PFSK-1 (cell line): ENCODE results near the gene KRTAP10-12.

Experiments
- FOXP2 ChIP-seq: optimal IDR thresholded peaks from 2 replicates; pipeline ENCODE3; 2011; ENCODE audit warnings: borderline replicate concordance, control low read depth, inconsistent platforms; ENCODE audit not compliant: insufficient read depth; ENCODE audit errors: extremely low read length, extremely low read depth
- POLR2AphosphoS5 ChIP-seq: IDR thresholded peaks from 2 replicates; pipeline ENCODE4 v1.6.1; 2012; ENCODE audit warnings: low read depth, mild to moderate bottlenecking, control low read depth, low read length, moderate library complexity
- TAF1 ChIP-seq: IDR thresholded peaks from 2 replicates; pipeline ENCODE4 v1.6.1; 2012; ENCODE audit warnings: low read length, control low read depth, borderline replicate concordance; ENCODE audit not compliant: insufficient read depth
- TF ChIP-seq, protein P1 (sequence below), 2 experiments: IDR thresholded peaks; 2 replicates each; pipeline versions ENCODE4 v1.6.1 to v1.8.0; 2011 to 2012; ENCODE audit warnings: low read depth in 2 of 2, low read length in 2 of 2, control low read depth in 1 of 2, inconsistent platforms in 1 of 2, mild to moderate bottlenecking in 1 of 2, moderate library complexity in 1 of 2; ENCODE audit not compliant: insufficient read depth in 1 of 2

DNA sequence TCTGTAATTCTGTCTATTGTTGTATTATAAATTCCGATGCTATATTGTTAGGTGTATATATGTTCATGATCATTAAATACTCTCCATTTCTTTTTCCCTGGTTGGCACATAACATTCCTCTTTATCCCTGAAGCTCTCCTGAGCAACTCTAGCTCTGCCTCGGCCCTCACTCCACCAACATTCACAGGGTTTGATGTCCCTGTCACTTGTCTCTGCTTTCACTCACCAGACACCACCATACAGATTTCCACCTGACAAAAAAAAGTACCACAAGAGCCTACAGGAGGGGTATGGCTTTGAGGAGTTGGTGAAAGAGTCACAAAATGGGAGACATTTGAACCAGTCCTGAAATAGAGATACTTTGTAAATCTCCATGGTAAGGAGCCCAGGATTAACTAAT, 23.2 kb downstream of the KRTAP10-12 start:
- no peak for TF ChIP-seq POLR2AphosphoS5
- TF ChIP-seq FOXP2, result no peak
- TF ChIP-seq TAF1, result no peak
- TF ChIP-seq, protein P1, sequence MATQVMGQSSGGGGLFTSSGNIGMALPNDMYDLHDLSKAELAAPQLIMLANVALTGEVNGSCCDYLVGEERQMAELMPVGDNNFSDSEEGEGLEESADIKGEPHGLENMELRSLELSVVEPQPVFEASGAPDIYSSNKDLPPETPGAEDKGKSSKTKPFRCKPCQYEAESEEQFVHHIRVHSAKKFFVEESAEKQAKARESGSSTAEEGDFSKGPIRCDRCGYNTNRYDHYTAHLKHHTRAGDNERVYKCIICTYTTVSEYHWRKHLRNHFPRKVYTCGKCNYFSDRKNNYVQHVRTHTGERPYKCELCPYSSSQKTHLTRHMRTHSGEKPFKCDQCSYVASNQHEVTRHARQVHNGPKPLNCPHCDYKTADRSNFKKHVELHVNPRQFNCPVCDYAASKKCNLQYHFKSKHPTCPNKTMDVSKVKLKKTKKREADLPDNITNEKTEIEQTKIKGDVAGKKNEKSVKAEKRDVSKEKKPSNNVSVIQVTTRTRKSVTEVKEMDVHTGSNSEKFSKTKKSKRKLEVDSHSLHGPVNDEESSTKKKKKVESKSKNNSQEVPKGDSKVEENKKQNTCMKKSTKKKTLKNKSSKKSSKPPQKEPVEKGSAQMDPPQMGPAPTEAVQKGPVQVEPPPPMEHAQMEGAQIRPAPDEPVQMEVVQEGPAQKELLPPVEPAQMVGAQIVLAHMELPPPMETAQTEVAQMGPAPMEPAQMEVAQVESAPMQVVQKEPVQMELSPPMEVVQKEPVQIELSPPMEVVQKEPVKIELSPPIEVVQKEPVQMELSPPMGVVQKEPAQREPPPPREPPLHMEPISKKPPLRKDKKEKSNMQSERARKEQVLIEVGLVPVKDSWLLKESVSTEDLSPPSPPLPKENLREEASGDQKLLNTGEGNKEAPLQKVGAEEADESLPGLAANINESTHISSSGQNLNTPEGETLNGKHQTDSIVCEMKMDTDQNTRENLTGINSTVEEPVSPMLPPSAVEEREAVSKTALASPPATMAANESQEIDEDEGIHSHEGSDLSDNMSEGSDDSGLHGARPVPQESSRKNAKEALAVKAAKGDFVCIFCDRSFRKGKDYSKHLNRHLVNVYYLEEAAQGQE (IDR thresholded peaks at IDR 0.05; ENCODE audit: insufficient read depth in 1 of 2, low read depth in 2 of 2, low read length in 2 of 2), result no peak
